ENCODE data around the gene GRIA1.

Gene GRIA1

DNA sequence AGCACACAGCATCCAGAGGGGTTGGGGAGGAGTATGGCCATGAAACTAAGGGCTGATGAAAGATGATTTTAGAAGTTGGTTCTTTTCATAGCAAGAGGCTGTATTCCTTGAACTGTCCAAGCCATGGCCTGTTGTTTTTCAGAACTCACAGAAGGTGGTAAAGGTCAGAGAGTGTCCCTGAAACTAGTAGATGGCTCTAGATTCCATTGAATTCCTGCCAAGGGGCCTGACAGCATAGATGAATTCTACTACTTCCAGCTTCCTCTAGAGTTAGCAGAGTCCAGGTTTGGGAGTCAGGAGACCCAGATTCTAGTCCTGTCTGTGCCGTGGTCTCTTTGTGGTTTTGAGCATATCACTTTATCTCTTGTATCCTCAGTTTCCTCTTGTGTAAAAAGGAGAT is 101.6 kb downstream of the GRIA1 start:
- POLR2A ChIA-PET, result no interaction called here
- TF ChIP-seq FOXA1 (IDR thresholded peaks at IDR 0.05) (no peak), BHLHE40 (IDR thresholded peaks at IDR 0.05; ENCODE audit: borderline replicate concordance) (no peak), FOXM1 (IDR thresholded peaks at IDR 0.05; ENCODE audit: borderline replicate concordance) (no peak), SP1 (IDR thresholded peaks at IDR 0.05) (no peak), CTBP1 (IDR thresholded peaks at IDR 0.05; ENCODE audit: borderline replicate concordance) (no peak), TARDBP (IDR thresholded peaks at IDR 0.05) (no peak), ARNT (IDR thresholded peaks at IDR 0.05) (no peak), HDGF (IDR thresholded peaks at IDR 0.05; ENCODE audit: borderline replicate concordance) (no peak), LEF1 (IDR thresholded peaks at IDR 0.05; ENCODE audit: borderline replicate concordance) (no peak), SUZ12 (IDR thresholded peaks at IDR 0.05) (no peak), FOXK2 (IDR thresholded peaks at IDR 0.05) (no peak), L3MBTL2 (conservative IDR thresholded peaks at IDR 0.05) (no peak), ZNF384 (IDR thresholded peaks at IDR 0.05) (no peak), NFRKB (IDR thresholded peaks at IDR 0.05) (no peak), ELF4 (IDR thresholded peaks at IDR 0.05) (no peak)
- TF ChIP-seq, protein P1, sequence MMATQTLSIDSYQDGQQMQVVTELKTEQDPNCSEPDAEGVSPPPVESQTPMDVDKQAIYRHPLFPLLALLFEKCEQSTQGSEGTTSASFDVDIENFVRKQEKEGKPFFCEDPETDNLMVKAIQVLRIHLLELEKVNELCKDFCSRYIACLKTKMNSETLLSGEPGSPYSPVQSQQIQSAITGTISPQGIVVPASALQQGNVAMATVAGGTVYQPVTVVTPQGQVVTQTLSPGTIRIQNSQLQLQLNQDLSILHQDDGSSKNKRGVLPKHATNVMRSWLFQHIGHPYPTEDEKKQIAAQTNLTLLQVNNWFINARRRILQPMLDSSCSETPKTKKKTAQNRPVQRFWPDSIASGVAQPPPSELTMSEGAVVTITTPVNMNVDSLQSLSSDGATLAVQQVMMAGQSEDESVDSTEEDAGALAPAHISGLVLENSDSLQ (IDR thresholded peaks at IDR 0.05), result no peak
- CTCF ChIA-PET, result no interaction called here
- no peak for DNase-seq (ENCODE audit: extremely low spot score)

DNA sequence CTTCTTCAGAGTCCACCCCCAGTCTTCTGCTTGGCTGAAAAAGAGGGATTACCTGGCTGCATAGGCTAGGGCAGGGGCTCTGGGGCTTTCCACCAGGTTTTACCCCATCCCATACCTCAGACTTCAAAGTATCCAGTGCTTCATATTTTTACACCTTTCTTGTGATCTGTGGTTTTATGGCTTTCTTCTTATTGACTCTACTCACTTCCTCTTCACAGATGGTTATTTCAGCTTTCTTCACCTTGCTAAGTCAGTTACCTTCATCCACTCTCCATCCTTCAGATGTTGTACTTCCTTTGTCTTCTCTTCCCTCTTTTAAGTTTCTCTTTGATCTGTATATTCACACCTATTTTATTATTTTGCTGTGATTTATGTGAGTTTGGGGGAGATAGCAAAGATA is 104.3 kb downstream of the GRIA1 start:
- ChIA-PET CTCF (no interaction called here), POLR2A (no interaction called here)
- no peak for DNase-seq (ENCODE audit: extremely low spot score)
- no peak for TF ChIP-seq FOXM1 (IDR thresholded peaks at IDR 0.05; ENCODE audit: borderline replicate concordance)
- no peak for TF ChIP-seq ARNT (IDR thresholded peaks at IDR 0.05)
- TF ChIP-seq, protein P1 (IDR thresholded peaks at IDR 0.05), result no peak
- no peak for TF ChIP-seq ZNF384 (IDR thresholded peaks at IDR 0.05)
- TF ChIP-seq FOXA1 (IDR thresholded peaks at IDR 0.05), result no peak
- no peak for TF ChIP-seq TARDBP (IDR thresholded peaks at IDR 0.05)
- TF ChIP-seq SP1 (IDR thresholded peaks at IDR 0.05), result no peak
- TF ChIP-seq BHLHE40 (IDR thresholded peaks at IDR 0.05; ENCODE audit: borderline replicate concordance), result no peak
- TF ChIP-seq NFRKB (IDR thresholded peaks at IDR 0.05), result no peak

DNA sequence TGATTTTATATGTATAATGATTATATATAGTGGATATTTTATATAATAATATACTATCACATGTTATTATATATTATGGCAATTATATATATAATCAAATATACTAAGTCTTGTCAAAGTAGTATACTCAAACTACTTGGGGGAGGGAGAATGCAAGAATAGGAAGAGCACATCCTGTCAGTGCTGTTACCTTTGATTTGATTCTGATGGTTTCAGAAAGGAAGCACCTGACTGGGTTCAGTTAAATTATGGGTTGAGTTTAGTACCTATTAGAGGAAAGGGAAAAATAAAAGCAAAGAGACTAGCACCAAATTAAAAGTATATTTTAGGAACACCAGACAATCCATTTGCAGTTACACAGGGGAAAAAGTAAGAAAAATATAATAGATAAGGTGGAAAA is 107.6 kb downstream of the GRIA1 start:
- no peak for DNase-seq (ENCODE audit: extremely low spot score)
- ChIA-PET POLR2A (no interaction called here), CTCF (no interaction called here)
- TF ChIP-seq SUZ12 (IDR thresholded peaks at IDR 0.05), result no peak
- no peak for TF ChIP-seq TARDBP (IDR thresholded peaks at IDR 0.05)
- TF ChIP-seq FOXM1 (IDR thresholded peaks at IDR 0.05; ENCODE audit: borderline replicate concordance), result no peak

DNA sequence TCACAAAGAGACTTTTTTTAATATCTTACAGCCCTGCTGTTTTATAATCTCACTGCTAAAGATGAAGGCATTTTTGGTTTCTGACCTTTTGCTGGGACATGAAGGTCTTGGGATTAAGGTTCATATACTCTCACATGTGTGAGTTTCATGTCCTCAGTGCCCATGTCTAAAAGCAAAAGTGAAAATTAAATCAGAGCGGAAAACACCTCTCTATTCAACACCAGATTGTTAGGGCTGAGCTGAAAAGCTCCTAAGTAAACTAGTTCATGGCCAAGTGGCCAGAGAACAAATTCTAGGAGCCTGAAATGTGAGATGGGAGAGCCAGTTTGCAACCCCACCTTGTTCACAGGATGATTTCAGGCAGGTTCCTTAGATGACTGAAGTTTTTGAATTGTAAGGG is 110.9 kb downstream of the GRIA1 start:
- POLR2A ChIA-PET, result no interaction called here
- CTCF ChIA-PET, result no interaction called here

DNA sequence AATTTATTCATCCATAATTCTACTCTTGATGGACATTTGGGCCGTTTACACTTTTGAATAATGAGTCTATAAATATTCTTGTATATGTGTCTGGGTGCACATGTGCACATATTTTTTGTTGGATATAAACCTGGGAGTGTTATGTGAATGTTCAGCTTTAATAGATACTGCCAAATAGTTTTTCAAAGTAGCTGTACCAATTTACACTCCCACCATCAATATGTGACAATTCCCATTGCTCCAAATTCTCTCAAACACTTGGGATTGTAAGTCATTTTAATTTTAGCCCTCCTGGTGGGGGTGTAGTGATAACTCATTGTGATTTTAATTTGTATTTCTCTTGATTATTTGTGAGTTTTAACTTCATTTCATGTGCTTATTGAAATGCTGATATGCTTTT is 114.9 kb downstream of the GRIA1 start:
- POLR2A ChIA-PET, result no interaction called here

More for the DNA sequence above, 110.9 kb downstream of the GRIA1 start:
- DNase-seq (ENCODE audit: extremely low spot score), result no peak
- TF ChIP-seq FOXK2 (IDR thresholded peaks at IDR 0.05), result no peak
- TF ChIP-seq ZNF384 (IDR thresholded peaks at IDR 0.05), result no peak
- TF ChIP-seq CTBP1 (IDR thresholded peaks at IDR 0.05; ENCODE audit: borderline replicate concordance), result no peak
- no peak for TF ChIP-seq ELF4 (IDR thresholded peaks at IDR 0.05)
- no peak for TF ChIP-seq NFRKB (IDR thresholded peaks at IDR 0.05)
- TF ChIP-seq L3MBTL2 (conservative IDR thresholded peaks at IDR 0.05), result no peak
- no peak for TF ChIP-seq SP1 (IDR thresholded peaks at IDR 0.05)
- no peak for TF ChIP-seq BHLHE40 (IDR thresholded peaks at IDR 0.05; ENCODE audit: borderline replicate concordance)
- TF ChIP-seq SUZ12 (IDR thresholded peaks at IDR 0.05), result no peak
- no peak for TF ChIP-seq HDGF (IDR thresholded peaks at IDR 0.05; ENCODE audit: borderline replicate concordance)
- TF ChIP-seq FOXM1 (IDR thresholded peaks at IDR 0.05; ENCODE audit: borderline replicate concordance), result no peak
- no peak for TF ChIP-seq FOXA1 (IDR thresholded peaks at IDR 0.05)
- TF ChIP-seq LEF1 (IDR thresholded peaks at IDR 0.05; ENCODE audit: borderline replicate concordance), result no peak
- TF ChIP-seq, protein P1 (IDR thresholded peaks at IDR 0.05), result no peak

More for the DNA sequence above, 114.9 kb downstream of the GRIA1 start:
- TF ChIP-seq L3MBTL2 (conservative IDR thresholded peaks at IDR 0.05), result no peak
- no peak for TF ChIP-seq CTBP1 (IDR thresholded peaks at IDR 0.05; ENCODE audit: borderline replicate concordance)
- no peak for TF ChIP-seq NFRKB (IDR thresholded peaks at IDR 0.05)
- TF ChIP-seq, protein P1 (IDR thresholded peaks at IDR 0.05), result no peak
- TF ChIP-seq ELF4 (IDR thresholded peaks at IDR 0.05), result no peak
- TF ChIP-seq LEF1 (IDR thresholded peaks at IDR 0.05; ENCODE audit: borderline replicate concordance), result no peak
- no peak for TF ChIP-seq BHLHE40 (IDR thresholded peaks at IDR 0.05; ENCODE audit: borderline replicate concordance)
- TF ChIP-seq SUZ12 (IDR thresholded peaks at IDR 0.05), result no peak
- TF ChIP-seq ZNF384 (IDR thresholded peaks at IDR 0.05), result no peak
- no peak for TF ChIP-seq HDGF (IDR thresholded peaks at IDR 0.05; ENCODE audit: borderline replicate concordance)
- TF ChIP-seq FOXK2 (IDR thresholded peaks at IDR 0.05), result no peak
- TF ChIP-seq FOXM1 (IDR thresholded peaks at IDR 0.05; ENCODE audit: borderline replicate concordance), result no peak
- no peak for TF ChIP-seq TARDBP (IDR thresholded peaks at IDR 0.05)
- TF ChIP-seq FOXA1 (IDR thresholded peaks at IDR 0.05), result no peak
- no peak for TF ChIP-seq SP1 (IDR thresholded peaks at IDR 0.05)
- no peak for TF ChIP-seq ARNT (IDR thresholded peaks at IDR 0.05)
- CTCF ChIA-PET, result no interaction called here
- DNase-seq (ENCODE audit: extremely low spot score), result no peak

All from HEK293T (cell line).